ENCODE measurements around the gene LGI2. TPM values are rescaled to one million over a fixed set of nuclear protein-coding genes. Genes with fewer than 3 reads are reported as not detected.

Gene LGI2
- total RNA-seq, 1 donor from 2014 or later = not detected

- no peaks in the 10 kb centered on the region for H3K27me3 ChIP-seq (ENCODE audit: control insufficient read depth, insufficient read depth, low read length)
- H3K36me3 ChIP-seq (ENCODE audit: control insufficient read depth, insufficient read depth, low read length) = no peaks in the 10 kb centered on the region
- DNase-seq (ENCODE audit: low read depth) (no peak), FAIRE-seq (no peak)
- no peak overlapping the region for H3K4me3 ChIP-seq (ENCODE audit: low read depth, low read length)
- no peak for TF ChIP-seq CTCF (IDR thresholded peaks at IDR 0.05; ENCODE audit: insufficient read depth, low read length, severe bottlenecking)
Measured at GRCh38 chr4:24957886-24958285, 72.9 kb downstream of the LGI2 start.

- no peaks in the 10 kb centered on the region for H3K36me3 ChIP-seq (ENCODE audit: control insufficient read depth, insufficient read depth, low read length)
- no peak for FAIRE-seq
- no peak for DNase-seq (ENCODE audit: low read depth)
- H3K27me3 ChIP-seq (ENCODE audit: control insufficient read depth, insufficient read depth, low read length) = no peaks in the 10 kb centered on the region
- H3K4me3 ChIP-seq (ENCODE audit: low read depth, low read length) = no peak overlapping the region
- no peak for TF ChIP-seq CTCF (IDR thresholded peaks at IDR 0.05; ENCODE audit: insufficient read depth, low read length, severe bottlenecking)
Measured at GRCh38 chr4:24956763-24957162, 74.0 kb downstream of the LGI2 start.

- Histone ChIP-seq H3K4me3 (ENCODE audit: low read depth, low read length) (no peak overlapping the region), H3K27me3 (ENCODE audit: control insufficient read depth, insufficient read depth, low read length) (no peaks in the 10 kb centered on the region), H3K36me3 (ENCODE audit: control insufficient read depth, insufficient read depth, low read length) (no peaks in the 10 kb centered on the region)
- no peak for FAIRE-seq
- no peak for TF ChIP-seq CTCF (IDR thresholded peaks at IDR 0.05; ENCODE audit: insufficient read depth, low read length, severe bottlenecking)
- DNase-seq (ENCODE audit: low read depth) = no peak
Measured at GRCh38 chr4:24956091-24956490, 74.7 kb downstream of the LGI2 start.

- FAIRE-seq = no peak
- DNase-seq (ENCODE audit: low read depth) = no peak
- H3K36me3 ChIP-seq (ENCODE audit: control insufficient read depth, insufficient read depth, low read length) = no peaks in the 10 kb centered on the region
- H3K27me3 ChIP-seq (ENCODE audit: control insufficient read depth, insufficient read depth, low read length) = no peaks in the 10 kb centered on the region
- TF ChIP-seq CTCF (IDR thresholded peaks at IDR 0.05; ENCODE audit: insufficient read depth, low read length, severe bottlenecking) = no peak
- H3K4me3 ChIP-seq (ENCODE audit: low read depth, low read length) = no peak overlapping the region
Measured at GRCh38 chr4:24952667-24953066, 78.1 kb downstream of the LGI2 start.

- TF ChIP-seq CTCF (IDR thresholded peaks at IDR 0.05; ENCODE audit: insufficient read depth, low read length, severe bottlenecking) = no peak
- Histone ChIP-seq H3K27me3 (ENCODE audit: control insufficient read depth, insufficient read depth, low read length) (no peaks in the 10 kb centered on the region), H3K4me3 (ENCODE audit: low read depth, low read length) (no peak overlapping the region), H3K36me3 (ENCODE audit: control insufficient read depth, insufficient read depth, low read length) (no peaks in the 10 kb centered on the region)
- FAIRE-seq (no peak), DNase-seq (ENCODE audit: low read depth) (no peak)
Measured at GRCh38 chr4:24949970-24950369, 80.8 kb downstream of the LGI2 start.

Other genes with a start within 250 kb of the LGI2 start
- 0.13 TPM in 1 of 2 replicates, not detected in the other for gene SOD3, start 235.4 kb downstream of the LGI2 start, total RNA-seq
- gene CCDC149, start 117.9 kb downstream of the LGI2 start, total RNA-seq = 4.2 and 5.1 TPM in 2 replicates
- gene SEPSECS, start 129.5 kb upstream of the LGI2 start, total RNA-seq = 6.6 and 7.0 TPM in 2 replicates
- gene PI4K2B, start 203.1 kb upstream of the LGI2 start, total RNA-seq = 14.5 and 15.7 TPM in 2 replicates

All from bronchial epithelial cell (primary cell).